LoVo (cell line): Measurements from ENCODE around the gene MAML2.

Experiments
- DNase-seq: peaks from one replicate; pipeline ENCODE4 v3.0.0-alpha.2; 2016; ENCODE audit warnings: low spot score

The MAML2 gene

GRCh38 chr11:96067160-96067559 is 275.8 kb downstream of the MAML2 start:
- DNase-seq: no peak

GRCh38 chr11:96065379-96065778 is 277.6 kb downstream of the MAML2 start:
- no peak for DNase-seq

GRCh38 chr11:96063886-96064285 is 279.1 kb downstream of the MAML2 start:
- DNase-seq: no peak

GRCh38 chr11:96063053-96063452 is 279.9 kb downstream of the MAML2 start:
- DNase-seq: no peak

GRCh38 chr11:96062134-96062533 is 280.9 kb downstream of the MAML2 start:
- DNase-seq: no peak

- DNase-seq: no peak
These were observed 281.3 kb downstream of the MAML2 start for GRCh38 chr11:96061730-96062129.

- no peak for DNase-seq
These were observed 281.9 kb downstream of the MAML2 start for GRCh38 chr11:96061069-96061468.

- DNase-seq: no peak
These were observed 285.5 kb downstream of the MAML2 start for GRCh38 chr11:96057502-96057901.

- no peak for DNase-seq
These were observed 286.4 kb downstream of the MAML2 start for GRCh38 chr11:96056576-96056975.

- DNase-seq: no peak
These were observed 287.1 kb downstream of the MAML2 start for GRCh38 chr11:96055706-96056387.

- peak; percentile 53 for DNase-seq
These were observed 287.9 kb downstream of the MAML2 start for GRCh38 chr11:96054870-96055705.

GRCh38 chr11:96052921-96053651 is 289.9 kb downstream of the MAML2 start:
- DNase-seq: no peak

GRCh38 chr11:96051820-96052219 is 291.2 kb downstream of the MAML2 start:
- no peak for DNase-seq

- no peak for DNase-seq
These were observed 292.4 kb downstream of the MAML2 start for GRCh38 chr11:96050435-96051182.

- DNase-seq: no peak
These were observed 293.6 kb downstream of the MAML2 start for GRCh38 chr11:96049426-96049825.

- no peak for DNase-seq
These were observed 297.2 kb downstream of the MAML2 start for GRCh38 chr11:96045622-96046456.

- DNase-seq: no peak
These were observed 298.2 kb downstream of the MAML2 start for GRCh38 chr11:96044747-96045146.

- DNase-seq: no peak
These were observed 298.7 kb downstream of the MAML2 start for GRCh38 chr11:96044311-96044710.

- no peak for DNase-seq
These were observed 299.7 kb downstream of the MAML2 start for GRCh38 chr11:96043291-96043690.

GRCh38 chr11:96038046-96038445 is 304.9 kb downstream of the MAML2 start:
- DNase-seq: no peak

- DNase-seq: peak; percentile 45
These were observed 305.5 kb downstream of the MAML2 start for GRCh38 chr11:96037405-96037949.
